PC-9 (cell line): ENCODE results near the gene ERCC6L2.

Source experiments
- EZH2 ChIP-seq: fragments of 200-600 bp; sonication (generic); IDR thresholded peaks from 2 replicates; pipeline ENCODE4 v1.8.0; 2017; ENCODE audit warnings: antibody characterized with exemption, low read depth
- TF ChIP-seq, protein P1 (sequence below): fragments of 200-600 bp; sonication (generic); conservative IDR thresholded peaks from 2 replicates; pipeline ENCODE4 v1.6.1; 2017; ENCODE audit warnings: mixed run types, antibody characterized with exemption, mild to moderate bottlenecking, moderate library complexity

DNA sequence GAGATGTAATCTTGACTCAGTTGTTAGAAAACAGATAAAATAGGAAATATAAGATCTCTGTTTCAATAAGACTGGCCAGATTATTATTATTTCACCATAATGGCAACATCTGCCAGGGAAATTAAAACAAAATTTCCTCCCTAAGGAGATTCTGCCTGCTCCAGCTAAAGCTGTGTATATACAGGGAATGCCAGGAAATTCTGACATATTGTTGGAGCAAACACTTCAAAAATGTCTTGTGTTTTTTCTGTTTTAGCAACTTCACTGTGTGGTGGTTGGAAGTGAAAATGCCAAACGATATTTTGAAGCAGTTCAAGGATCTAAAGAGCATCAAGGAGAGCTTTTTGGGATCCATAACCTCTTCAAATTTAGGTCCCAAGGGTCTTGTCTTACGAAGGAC is 90.8 kb downstream of the ERCC6L2 start:
- TF ChIP-seq, protein P1, sequence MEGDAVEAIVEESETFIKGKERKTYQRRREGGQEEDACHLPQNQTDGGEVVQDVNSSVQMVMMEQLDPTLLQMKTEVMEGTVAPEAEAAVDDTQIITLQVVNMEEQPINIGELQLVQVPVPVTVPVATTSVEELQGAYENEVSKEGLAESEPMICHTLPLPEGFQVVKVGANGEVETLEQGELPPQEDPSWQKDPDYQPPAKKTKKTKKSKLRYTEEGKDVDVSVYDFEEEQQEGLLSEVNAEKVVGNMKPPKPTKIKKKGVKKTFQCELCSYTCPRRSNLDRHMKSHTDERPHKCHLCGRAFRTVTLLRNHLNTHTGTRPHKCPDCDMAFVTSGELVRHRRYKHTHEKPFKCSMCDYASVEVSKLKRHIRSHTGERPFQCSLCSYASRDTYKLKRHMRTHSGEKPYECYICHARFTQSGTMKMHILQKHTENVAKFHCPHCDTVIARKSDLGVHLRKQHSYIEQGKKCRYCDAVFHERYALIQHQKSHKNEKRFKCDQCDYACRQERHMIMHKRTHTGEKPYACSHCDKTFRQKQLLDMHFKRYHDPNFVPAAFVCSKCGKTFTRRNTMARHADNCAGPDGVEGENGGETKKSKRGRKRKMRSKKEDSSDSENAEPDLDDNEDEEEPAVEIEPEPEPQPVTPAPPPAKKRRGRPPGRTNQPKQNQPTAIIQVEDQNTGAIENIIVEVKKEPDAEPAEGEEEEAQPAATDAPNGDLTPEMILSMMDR: no peak
- TF ChIP-seq EZH2: no peak
